B cell (primary cell): ENCODE measurements around the gene ZBTB8A. TPM values are rescaled to one million over a fixed set of nuclear protein-coding genes. Genes with fewer than 3 reads are reported as not detected.

Experiments used
- ATAC-seq: fragments of 200-7000 bp; cut with Tn5 transposase; one replicate; pipeline ENCODE4 v1.10.0; 2021; ENCODE audit warnings: low read depth, mild to moderate bottlenecking, moderate number of reproducible peaks, moderate library complexity
- CTCF ChIA-PET: fragments of 350-600 bp; sonication (Branson Sonifier 250); formaldehyde crosslinking; loops from one replicate; lab custom pipeline; 2021; ENCODE audit warnings: antibody characterized with exemption, inconsistent platforms; lab: Charles Lee
- POLR2A ChIA-PET: fragments of 350-600 bp; sonication (Branson Sonifier 250); formaldehyde crosslinking; loops from one replicate; lab custom pipeline; 2021; ENCODE audit warnings: antibody characterized with exemption; lab: Charles Lee
- DNase-seq: peaks from one replicate; pipeline ENCODE4 v3.0.0; 2013
- H2AFZ ChIP-seq: 2 replicates; pipeline ENCODE4 v1.6.1; 2012; ENCODE audit warnings: mild to moderate bottlenecking, low read depth, low read length; ENCODE audit not compliant: insufficient read depth, poor library complexity, severe bottlenecking
- H3K27ac ChIP-seq, 2 donors: 1 replicate in 1 of 2; 2 replicates in 1 of 2; pipeline ENCODE4 v1.5.1; 2012 to 2013; ENCODE audit warnings: low read length in 2 of 2, mild to moderate bottlenecking in 2 of 2, moderate library complexity in 1 of 2
- H3K27me3 ChIP-seq, 4 experiments: fragments of 200-600 bp in 1 of 4; sonication (generic) in 1 of 4; replicated peaks in 1 of 4; 1 replicate in 2 of 4; 2 replicates in 2 of 4; pipeline versions ENCODE4 v1.6.1 to v1.7.0; 2013 to 2016; ENCODE audit warnings: low read length in 3 of 4, mild to moderate bottlenecking in 2 of 4, mixed read lengths in 1 of 4, moderate library complexity in 1 of 4; ENCODE audit not compliant: insufficient read depth in 4 of 4, control insufficient read depth in 3 of 4; ENCODE audit errors: control extremely low read depth in 1 of 4
- H3K36me3 ChIP-seq, 2 experiments: replicated peaks in 1 of 2; 1 replicate in 1 of 2; 2 replicates in 1 of 2; pipeline versions ENCODE4 v1.6.1 to v1.7.1; 2013; ENCODE audit warnings: low read length in 1 of 2; ENCODE audit not compliant: insufficient read depth in 2 of 2, control insufficient read depth in 1 of 2; ENCODE audit errors: control extremely low read depth in 1 of 2, extremely low read depth in 1 of 2
- H3K4me1 ChIP-seq, 2 donors: fragments of 200-600 bp in 1 of 2; sonication (generic) in 1 of 2; 1 replicate in 1 of 2; 2 replicates in 1 of 2; pipeline versions ENCODE4 v1.5.1 to v1.6.1; 2013 to 2017; ENCODE audit warnings: low read length in 2 of 2; ENCODE audit not compliant: control insufficient read depth in 2 of 2, insufficient read depth in 2 of 2
- H3K4me2 ChIP-seq: replicated peaks from 2 replicates; pipeline ENCODE3; 2012; ENCODE audit warnings: mild to moderate bottlenecking, low read depth, low read length; ENCODE audit not compliant: poor library complexity, severe bottlenecking
- H3K4me3 ChIP-seq, 5 experiments: fragments of 200-600 bp in 1 of 5; sonication (generic) in 1 of 5; 1 replicate in 3 of 5; 2 replicates in 2 of 5; pipeline versions ENCODE4 v1.5.1 to v1.7.0; 2011 to 2016; ENCODE audit warnings: low read length in 4 of 5, mild to moderate bottlenecking in 4 of 5, low read depth in 2 of 5, control low read depth in 1 of 5, moderate library complexity in 1 of 5; ENCODE audit not compliant: insufficient read depth in 1 of 5; ENCODE audit errors: control extremely low read depth in 1 of 5, extremely low read depth in 1 of 5
- H3K79me2 ChIP-seq: fragments of 200-600 bp; sonication (generic); one replicate; pipeline ENCODE4 v1.6.0; 2016; ENCODE audit warnings: low read length; ENCODE audit not compliant: control insufficient read depth, insufficient read depth
- H3K9ac ChIP-seq: fragments of 200-600 bp; sonication (generic); 2 replicates; pipeline ENCODE4 v1.6.1; 2017; ENCODE audit warnings: mild to moderate bottlenecking, low read length, moderate library complexity
- H3K9me3 ChIP-seq, 3 donors: one replicate each; pipeline versions ENCODE4 v1.6.1 to v1.7.1; 2013; ENCODE audit warnings: low read length in 2 of 3; ENCODE audit not compliant: control insufficient read depth in 2 of 3, insufficient read depth in 1 of 3; ENCODE audit errors: control extremely low read depth in 1 of 3
- H4K20me1 ChIP-seq: 2 replicates; pipeline ENCODE4 v1.6.0; 2012; ENCODE audit warnings: mild to moderate bottlenecking, low read length; ENCODE audit not compliant: insufficient read depth, control insufficient read depth, poor library complexity, severe bottlenecking
- H3K27ac Mint-ChIP-seq: one replicate; pipeline ENCODE4 v1.8.0; 2021; ENCODE audit warnings: mixed read lengths
- H3K27me3 Mint-ChIP-seq: one replicate; pipeline ENCODE4 v1.8.0; 2021; ENCODE audit warnings: mixed read lengths
- H3K4me1 Mint-ChIP-seq: one replicate; pipeline ENCODE4 v1.8.0; 2021; ENCODE audit warnings: mixed read lengths
- H3K4me3 Mint-ChIP-seq: one replicate; pipeline ENCODE4 v1.8.0; 2021; ENCODE audit warnings: mixed read lengths
- H3K9me3 Mint-ChIP-seq: one replicate; pipeline ENCODE4 v1.8.0; 2022; ENCODE audit warnings: mixed read lengths; ENCODE audit not compliant: insufficient read depth
- EZH2 ChIP-seq: IDR thresholded peaks from 2 replicates; pipeline ENCODE4 v1.6.1; 2012; ENCODE audit warnings: borderline replicate concordance, low read depth, mild to moderate bottlenecking, moderate library complexity, low read length; ENCODE audit not compliant: insufficient read depth, poor library complexity, severe bottlenecking
- WGBS: methylation state at CpG from one replicate; pipeline ENCODE4 v1.1.5; 2013; ENCODE audit warnings: missing lambda C conversion rate; ENCODE audit not compliant: insufficient coverage; 5-methylcytosine and 5-hydroxymethylcytosine counted together
- intact Hi-C: fragments of 100-400 bp; cut with micrococcal nuclease; formaldehyde crosslinking; loops from one replicate; pipeline ENCODE4 v1.10.0; 2022
- polyA plus RNA-seq: library from polyadenylated mRNA; depleted of rRNA; stranded (reverse); fragments of >200 nt; gene quantifications from 2 replicates; pipeline ENCODE4 v1.2.3, GENCODE V29; 2012
- total RNA-seq, 2 donors: library from RNA; stranded (reverse); fragments of 120-200 nt in 1 of 2; gene quantifications; 1 replicate in 1 of 2; 2 replicates in 1 of 2; pipeline versions ENCODE4 v1.2.3 to v1.2.4, GENCODE V29; 2013 to 2022
- TF ChIP-seq, protein P1 (sequence below): fragments of 200-600 bp; IDR thresholded peaks from one replicate; pipeline ENCODE4 v1.8.0; 2022; ENCODE audit warnings: antibody characterized with exemption, mild to moderate bottlenecking

The ZBTB8A gene
- total and polyA plus RNA-seq, 2 donors (not counting 1 experiment from before 2014, with no cell fraction given), result 0.04 to 0.17 TPM

- ATAC-seq, result no peak
- Mint-ChIP-seq H3K4me3 (no peak overlapping the region), H3K27me3 (peaks cover 23% of the 10 kb centered on the region), H3K9me3 (no peaks in the 10 kb centered on the region), H3K4me1 (no peaks in the 10 kb centered on the region), H3K27ac (no peak overlapping the region)
- no peaks in the 10 kb centered on the region for H4K20me1 ChIP-seq
- 85% methylated on average over 3 of the region's 3 CpGs for WGBS
- TF ChIP-seq EZH2, result no peak
- TF ChIP-seq, protein P1, sequence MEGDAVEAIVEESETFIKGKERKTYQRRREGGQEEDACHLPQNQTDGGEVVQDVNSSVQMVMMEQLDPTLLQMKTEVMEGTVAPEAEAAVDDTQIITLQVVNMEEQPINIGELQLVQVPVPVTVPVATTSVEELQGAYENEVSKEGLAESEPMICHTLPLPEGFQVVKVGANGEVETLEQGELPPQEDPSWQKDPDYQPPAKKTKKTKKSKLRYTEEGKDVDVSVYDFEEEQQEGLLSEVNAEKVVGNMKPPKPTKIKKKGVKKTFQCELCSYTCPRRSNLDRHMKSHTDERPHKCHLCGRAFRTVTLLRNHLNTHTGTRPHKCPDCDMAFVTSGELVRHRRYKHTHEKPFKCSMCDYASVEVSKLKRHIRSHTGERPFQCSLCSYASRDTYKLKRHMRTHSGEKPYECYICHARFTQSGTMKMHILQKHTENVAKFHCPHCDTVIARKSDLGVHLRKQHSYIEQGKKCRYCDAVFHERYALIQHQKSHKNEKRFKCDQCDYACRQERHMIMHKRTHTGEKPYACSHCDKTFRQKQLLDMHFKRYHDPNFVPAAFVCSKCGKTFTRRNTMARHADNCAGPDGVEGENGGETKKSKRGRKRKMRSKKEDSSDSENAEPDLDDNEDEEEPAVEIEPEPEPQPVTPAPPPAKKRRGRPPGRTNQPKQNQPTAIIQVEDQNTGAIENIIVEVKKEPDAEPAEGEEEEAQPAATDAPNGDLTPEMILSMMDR, result no peak
- no peak overlapping the region for H2AFZ ChIP-seq
- peaks cover 0 to 4% (median under 1%) of the 10 kb centered on the region in 4 experiments for H3K27me3 ChIP-seq
- intact Hi-C loops, result no loop called here
- no peak overlapping the region for H3K9ac ChIP-seq
- DNase-seq, result no peak
- H3K9me3 ChIP-seq, result peaks cover 0 to 2% (median 0%) of the 10 kb centered on the region in 3 donors
- ChIA-PET POLR2A (no interaction called here), CTCF (interaction anchor here (0.6 kb wide), 1 partner anchor 337 kb away, joined by 4 read pairs; no protein-coding TSS in a partner anchor)
- no peaks in the 10 kb centered on the region for H3K4me1 ChIP-seq
- H3K4me2 ChIP-seq, result no peak overlapping the region
- no peak overlapping the region for H3K27ac ChIP-seq
- H3K36me3 ChIP-seq, result no peaks in the 10 kb centered on the region
- H3K4me3 ChIP-seq, result no peak overlapping the region
- H3K79me2 ChIP-seq, result no peaks in the 10 kb centered on the region
Observed at GRCh38 chr1:32489774-32490454, 49.3 kb upstream of the ZBTB8A start.

DNA sequence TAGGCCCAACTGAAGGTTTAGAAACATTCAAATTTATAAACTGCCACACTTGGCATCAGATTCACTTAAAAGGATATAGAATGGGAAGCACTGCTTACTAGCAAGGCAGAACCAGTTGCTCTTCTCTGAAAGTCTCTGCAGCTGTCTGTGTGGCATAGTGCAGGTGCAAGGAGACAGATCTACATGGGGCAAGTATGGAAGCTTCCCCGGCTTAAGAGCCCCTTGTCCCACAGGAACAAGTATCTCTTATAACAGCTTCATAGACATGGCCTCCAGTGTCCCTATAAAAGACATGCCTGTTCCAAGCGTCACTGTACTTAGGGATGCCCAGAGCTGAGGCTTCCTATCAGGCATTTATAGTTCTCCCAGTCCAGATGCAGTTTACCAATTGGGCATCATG is 47.8 kb upstream of the ZBTB8A start:
- no peak overlapping the region for H3K27ac Mint-ChIP-seq
- Histone ChIP-seq H3K4me3 (no peak overlapping the region), H3K79me2 (no peaks in the 10 kb centered on the region), H3K4me1 (no peaks in the 10 kb centered on the region), H4K20me1 (no peaks in the 10 kb centered on the region), H3K4me2 (no peak overlapping the region), H3K27me3 (peaks cover 0 to 2% (median 0%) of the 10 kb centered on the region in 4 experiments), H3K27ac (no peak overlapping the region), H2AFZ (no peak overlapping the region), H3K9ac (no peak overlapping the region), H3K9me3 (no peaks in the 10 kb centered on the region), H3K36me3 (no peaks in the 10 kb centered on the region)
- TF ChIP-seq EZH2, result no peak
- TF ChIP-seq, protein P1, result no peak
- peaks cover 19% of the 10 kb centered on the region for H3K27me3 Mint-ChIP-seq
- intact Hi-C loops, result no loop called here
- H3K9me3 Mint-ChIP-seq, result no peaks in the 10 kb centered on the region
- POLR2A ChIA-PET, result no interaction called here
- WGBS, result 82% methylated on average over 2 of the region's 2 CpGs
- CTCF ChIA-PET, result no interaction called here
- DNase-seq (no peak), ATAC-seq (no peak)
- H3K4me3 Mint-ChIP-seq, result no peak overlapping the region
- no peaks in the 10 kb centered on the region for H3K4me1 Mint-ChIP-seq
